ENCODE measurements around the gene ALG12.

GRCh38 chr22:49871482-49871881, 46.8 kb downstream of the ALG12 start:
- TF ChIP-seq, protein P1, sequence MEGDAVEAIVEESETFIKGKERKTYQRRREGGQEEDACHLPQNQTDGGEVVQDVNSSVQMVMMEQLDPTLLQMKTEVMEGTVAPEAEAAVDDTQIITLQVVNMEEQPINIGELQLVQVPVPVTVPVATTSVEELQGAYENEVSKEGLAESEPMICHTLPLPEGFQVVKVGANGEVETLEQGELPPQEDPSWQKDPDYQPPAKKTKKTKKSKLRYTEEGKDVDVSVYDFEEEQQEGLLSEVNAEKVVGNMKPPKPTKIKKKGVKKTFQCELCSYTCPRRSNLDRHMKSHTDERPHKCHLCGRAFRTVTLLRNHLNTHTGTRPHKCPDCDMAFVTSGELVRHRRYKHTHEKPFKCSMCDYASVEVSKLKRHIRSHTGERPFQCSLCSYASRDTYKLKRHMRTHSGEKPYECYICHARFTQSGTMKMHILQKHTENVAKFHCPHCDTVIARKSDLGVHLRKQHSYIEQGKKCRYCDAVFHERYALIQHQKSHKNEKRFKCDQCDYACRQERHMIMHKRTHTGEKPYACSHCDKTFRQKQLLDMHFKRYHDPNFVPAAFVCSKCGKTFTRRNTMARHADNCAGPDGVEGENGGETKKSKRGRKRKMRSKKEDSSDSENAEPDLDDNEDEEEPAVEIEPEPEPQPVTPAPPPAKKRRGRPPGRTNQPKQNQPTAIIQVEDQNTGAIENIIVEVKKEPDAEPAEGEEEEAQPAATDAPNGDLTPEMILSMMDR (IDR thresholded peaks at IDR 0.05): no peak
- TF ChIP-seq POLR2AphosphoS5 (IDR thresholded peaks at IDR 0.05): no peak
